Upper lobe of left lung (tissue), 6 donors: ENCODE data around the gene NEURL1B. TPM values are rescaled to one million over a fixed set of nuclear protein-coding genes. Genes with fewer than 3 reads are reported as not detected.

ENCODE experiments used
- ATAC-seq, 2 donors: fragments of 200-7000 bp; cut with Tn5 transposase; one replicate each; pipeline ENCODE4 v1.9.1; 2022; ENCODE audit warnings: mild to moderate bottlenecking in 2 of 2, moderate library complexity in 2 of 2; ENCODE audit not compliant: low FRiP score in 2 of 2
- DNase-seq, 2 donors: peaks; one replicate each; pipeline ENCODE4 v3.0.0-alpha.2; 2019 to 2020
- H3K27ac ChIP-seq, 4 donors: fragments of 200-600 bp; sonication (generic); one replicate each; pipeline ENCODE4 v1.5.1; 2016 to 2019
- H3K27me3 ChIP-seq, 4 donors: fragments of 200-600 bp; sonication (generic); one replicate each; pipeline ENCODE4 v1.5.1; 2017 to 2019
- H3K36me3 ChIP-seq, 4 donors: fragments of 200-600 bp; sonication (generic); one replicate each; pipeline ENCODE4 v1.5.1; 2016 to 2019
- H3K4me1 ChIP-seq, 4 donors: fragments of 200-600 bp; sonication (generic); one replicate each; pipeline ENCODE4 v1.5.1; 2018 to 2019
- H3K4me3 ChIP-seq, 4 donors: fragments of 200-600 bp; sonication (generic); one replicate each; pipeline ENCODE4 v1.5.1; 2017 to 2019; ENCODE audit warnings: mild to moderate bottlenecking in 2 of 4, moderate library complexity in 1 of 4
- H3K9me3 ChIP-seq, 4 donors: fragments of 200-600 bp; sonication (generic); one replicate each; pipeline ENCODE4 v1.5.1; 2018 to 2019
- EP300 ChIP-seq, 4 donors: sonication (generic); formaldehyde crosslinking; IDR thresholded peaks; one replicate each; pipeline ENCODE4 v1.5.1; 2017; ENCODE audit warnings: antibody characterized with exemption in 4 of 4, control low read depth in 2 of 4
- POLR2A ChIP-seq, 4 donors: fragments of 450-650 bp; IDR thresholded peaks; one replicate each; pipeline ENCODE4 v1.5.1; 2016 to 2017; ENCODE audit warnings: antibody characterized with exemption in 4 of 4, mild to moderate bottlenecking in 2 of 4
- POLR2AphosphoS5 ChIP-seq, 2 donors: sonication (generic); formaldehyde crosslinking; IDR thresholded peaks; one replicate each; pipeline ENCODE4 v1.5.1; 2017; ENCODE audit warnings: antibody characterized with exemption in 2 of 2
- WGBS, 2 donors: methylation state at CpG; one replicate each; pipeline ENCODE4 v1.1.5; 2017 to 2018; 5-methylcytosine and 5-hydroxymethylcytosine counted together
- total RNA-seq, 6 donors: library from RNA; depleted of rRNA in 4 of 6; stranded (reverse); fragments of >200 nt in 4 of 6; gene quantifications; one replicate each; pipeline versions ENCODE4 v1.1.0 to v1.2.1, GENCODE V29; 2016 to 2021
- TF ChIP-seq, protein P1 (sequence below), 6 experiments: fragments of 450-650 bp in 4 of 6; fragments of 200-600 bp in 2 of 6; sonication (generic) in 2 of 6; IDR thresholded peaks; one replicate each; pipeline ENCODE4 v1.5.1; 2016 to 2019; ENCODE audit warnings: antibody characterized with exemption in 6 of 6
- donor health status: DM: no; HTN: no; CAD: no; lungs with moderate emphysema.
- donor health status: DM: no; HTN: yes; CAD: no; lungs with severe emphysema.

Gene NEURL1B
- total RNA-seq, 6 donors from 2014 or later: 6.3 to 29.4 (median 15.1) TPM

DNA sequence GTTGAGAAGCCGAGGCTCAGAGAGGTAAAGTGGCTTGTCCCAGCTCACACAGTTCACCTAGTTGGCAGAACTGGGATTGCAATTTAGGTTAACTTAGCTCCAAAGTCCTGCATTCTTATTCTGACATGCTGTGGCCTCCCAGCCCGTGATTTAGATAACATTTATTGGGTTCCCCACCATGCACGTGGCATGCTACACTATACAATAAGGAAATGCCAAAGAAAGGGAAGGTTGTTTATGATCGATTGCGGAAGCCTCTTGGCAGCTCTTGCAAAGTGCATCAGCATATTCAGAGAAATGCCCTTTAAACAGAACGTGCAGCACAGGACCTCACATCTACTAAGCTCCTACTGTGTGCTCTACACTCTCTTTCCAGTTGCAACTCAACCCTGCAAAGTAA is 3.2 kb downstream of the NEURL1B start:
- H3K9me3 ChIP-seq: no peaks in the 10 kb centered on the region
- H3K4me1 ChIP-seq: peaks cover 37 to 63% (median 47%) of the 10 kb centered on the region in 4 donors
- ATAC-seq (no peak), DNase-seq (no peak)
- H3K36me3 ChIP-seq: no peaks in the 10 kb centered on the region
- WGBS, 2 donors: 38 to 51% methylated on average over 6 of the region's 6 CpGs
- peaks cover 0 to 8% (median 0%) of the 10 kb centered on the region in 4 donors for H3K27me3 ChIP-seq
- peak overlapping the region in 1 of 4 donors; percentile 1 for H3K4me3 ChIP-seq
- TF ChIP-seq POLR2AphosphoS5 (IDR thresholded peaks at IDR 0.05) (no peak), POLR2A (IDR thresholded peaks at IDR 0.05) (no peak), EP300 (IDR thresholded peaks at IDR 0.05) (no peak)
- TF ChIP-seq, protein P1, sequence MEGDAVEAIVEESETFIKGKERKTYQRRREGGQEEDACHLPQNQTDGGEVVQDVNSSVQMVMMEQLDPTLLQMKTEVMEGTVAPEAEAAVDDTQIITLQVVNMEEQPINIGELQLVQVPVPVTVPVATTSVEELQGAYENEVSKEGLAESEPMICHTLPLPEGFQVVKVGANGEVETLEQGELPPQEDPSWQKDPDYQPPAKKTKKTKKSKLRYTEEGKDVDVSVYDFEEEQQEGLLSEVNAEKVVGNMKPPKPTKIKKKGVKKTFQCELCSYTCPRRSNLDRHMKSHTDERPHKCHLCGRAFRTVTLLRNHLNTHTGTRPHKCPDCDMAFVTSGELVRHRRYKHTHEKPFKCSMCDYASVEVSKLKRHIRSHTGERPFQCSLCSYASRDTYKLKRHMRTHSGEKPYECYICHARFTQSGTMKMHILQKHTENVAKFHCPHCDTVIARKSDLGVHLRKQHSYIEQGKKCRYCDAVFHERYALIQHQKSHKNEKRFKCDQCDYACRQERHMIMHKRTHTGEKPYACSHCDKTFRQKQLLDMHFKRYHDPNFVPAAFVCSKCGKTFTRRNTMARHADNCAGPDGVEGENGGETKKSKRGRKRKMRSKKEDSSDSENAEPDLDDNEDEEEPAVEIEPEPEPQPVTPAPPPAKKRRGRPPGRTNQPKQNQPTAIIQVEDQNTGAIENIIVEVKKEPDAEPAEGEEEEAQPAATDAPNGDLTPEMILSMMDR (IDR thresholded peaks at IDR 0.05): no peak
- peak overlapping the region in 1 of 4 donors; percentile 88 for H3K27ac ChIP-seq

DNA sequence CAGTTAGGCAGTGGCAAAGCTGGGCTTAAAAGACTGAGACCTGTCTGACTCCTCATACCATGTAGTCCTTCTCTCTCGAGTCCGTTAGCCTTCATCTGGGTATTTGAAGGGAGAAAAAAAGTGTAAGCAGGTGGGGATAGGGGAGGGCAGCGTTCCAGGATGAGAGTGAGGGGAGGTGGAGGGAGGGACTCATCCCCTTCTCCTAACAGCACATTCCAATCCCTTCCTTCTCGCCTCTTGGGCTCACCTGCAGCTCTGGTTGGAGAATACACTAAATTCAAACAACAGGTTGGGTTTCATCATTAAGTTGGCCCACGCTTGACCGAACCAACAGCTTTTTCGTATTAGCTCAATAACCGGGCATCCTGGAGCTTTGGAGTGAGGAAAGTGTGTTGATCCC is 3.6 kb downstream of the NEURL1B start:
- WGBS, 2 donors: 78 to 87% methylated on average over 8 of the region's 8 CpGs
- Histone ChIP-seq H3K4me3 (no peak overlapping the region), H3K27me3 (peaks cover 0 to 8% (median 0%) of the 10 kb centered on the region in 4 donors), H3K36me3 (no peaks in the 10 kb centered on the region), H3K9me3 (no peaks in the 10 kb centered on the region), H3K27ac (peak overlapping the region in 2 of 4 donors; percentile 13 to 57), H3K4me1 (peaks cover 37 to 68% (median 50%) of the 10 kb centered on the region in 4 donors)
- ATAC-seq: no peak
- TF ChIP-seq POLR2AphosphoS5 (IDR thresholded peaks at IDR 0.05) (no peak), POLR2A (IDR thresholded peaks at IDR 0.05) (no peak), EP300 (IDR thresholded peaks at IDR 0.05) (no peak)
- TF ChIP-seq, protein P1 (IDR thresholded peaks at IDR 0.05): no peak
- no peak for DNase-seq

DNA sequence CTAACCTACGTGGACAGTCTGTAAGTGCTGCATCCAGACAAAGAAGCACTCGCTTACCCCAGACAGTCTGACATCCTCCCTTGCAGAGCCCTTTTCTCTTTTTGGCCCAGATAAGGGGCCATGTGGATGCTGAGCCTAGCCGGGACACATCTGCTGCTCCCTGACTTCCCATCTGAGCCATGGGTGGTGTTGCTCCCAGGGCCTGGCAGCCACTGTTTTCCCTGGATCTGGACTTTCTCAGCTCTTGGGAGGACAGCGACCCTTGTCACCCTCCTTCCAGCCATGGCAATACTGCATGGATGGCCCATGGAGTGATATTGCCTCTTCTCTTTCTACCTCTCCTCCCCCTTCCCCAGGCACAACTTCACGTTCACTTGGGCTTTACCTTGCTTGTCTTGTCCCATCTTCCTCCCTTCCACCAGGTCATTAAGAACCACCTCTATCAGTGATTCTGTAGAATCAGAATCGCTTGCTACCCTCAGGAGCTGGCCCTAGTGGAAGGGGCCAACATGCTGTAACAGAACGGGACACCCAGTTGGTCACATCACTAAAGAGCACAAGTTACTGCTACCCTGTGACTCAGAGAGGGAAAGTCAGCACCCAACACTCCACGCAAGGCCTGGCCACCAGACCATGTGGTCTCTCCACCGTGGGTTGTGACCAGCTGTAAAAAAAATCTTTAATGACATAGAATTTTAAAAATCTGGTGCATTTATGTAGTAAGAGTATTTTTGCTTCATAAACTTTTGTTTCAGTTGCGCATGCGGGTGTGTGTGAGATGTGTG is 4.4 kb downstream of the NEURL1B start:
- peak overlapping the region in 2 of 4 donors; percentile 13 to 57 for H3K27ac ChIP-seq
- DNase-seq: no peak
- peaks cover 35 to 70% (median 54%) of the 10 kb centered on the region in 4 donors for H3K4me1 ChIP-seq

DNA sequence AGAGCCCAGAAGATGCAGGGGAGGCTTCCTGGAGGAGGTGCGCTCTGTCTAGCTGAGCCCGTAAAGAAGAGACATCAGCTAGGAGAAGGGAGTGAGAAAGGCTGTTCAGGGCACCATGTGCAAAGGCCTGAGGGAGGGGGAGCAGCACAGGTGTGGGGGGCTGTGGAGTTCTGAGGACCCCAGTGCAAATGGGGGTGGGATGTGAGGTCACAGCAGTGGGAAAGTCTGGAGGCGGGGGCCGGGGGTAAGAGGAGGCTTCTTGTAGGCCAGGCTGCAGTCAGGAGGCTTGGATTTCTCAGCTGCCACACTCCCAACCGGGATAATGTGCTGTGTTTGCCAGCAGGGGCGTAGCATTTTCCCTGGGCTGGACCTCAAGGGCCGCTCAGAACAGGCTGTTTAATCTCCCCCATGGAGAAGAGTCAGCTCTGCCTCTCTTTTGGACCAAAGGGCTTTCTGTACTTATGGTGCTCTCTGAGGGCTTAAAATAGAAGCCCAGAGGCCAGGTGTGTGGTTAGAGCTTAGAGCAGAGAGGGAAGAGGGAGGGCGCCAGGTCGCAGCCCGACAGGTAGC is 5.7 kb downstream of the NEURL1B start:
- no peak for TF ChIP-seq POLR2AphosphoS5 (IDR thresholded peaks at IDR 0.05)
- no peak for TF ChIP-seq EP300 (IDR thresholded peaks at IDR 0.05)
- TF ChIP-seq, protein P1 (IDR thresholded peaks at IDR 0.05): peak in 2 of 6 experiments; percentile 15 to 42
- no peak for TF ChIP-seq POLR2A (IDR thresholded peaks at IDR 0.05)
- Histone ChIP-seq H3K36me3 (no peaks in the 10 kb centered on the region), H3K9me3 (no peaks in the 10 kb centered on the region), H3K4me1 (peaks cover 24 to 59% (median 48%) of the 10 kb centered on the region in 4 donors), H3K27me3 (no peaks in the 10 kb centered on the region), H3K4me3 (no peak overlapping the region), H3K27ac (peak overlapping the region in 2 of 4 donors; percentile 43 to 45)
- 78 to 82% methylated on average over 7 to 10 of the region's 10 CpGs for WGBS, 2 donors
- no peak for DNase-seq
- peak in 1 of 2 donors; percentile 33 for ATAC-seq

More for the DNA sequence above, 4.4 kb downstream of the NEURL1B start:
- WGBS, 2 donors: 87 to 90% methylated on average over 11 of the region's 11 CpGs
- Histone ChIP-seq H3K36me3 (no peaks in the 10 kb centered on the region), H3K27me3 (peaks cover 0 to 8% (median 0%) of the 10 kb centered on the region in 4 donors), H3K9me3 (no peaks in the 10 kb centered on the region), H3K4me3 (no peak overlapping the region)
- no peak for ATAC-seq
- TF ChIP-seq EP300 (IDR thresholded peaks at IDR 0.05) (no peak), POLR2A (IDR thresholded peaks at IDR 0.05) (no peak), POLR2AphosphoS5 (IDR thresholded peaks at IDR 0.05) (no peak)
- TF ChIP-seq, protein P1 (IDR thresholded peaks at IDR 0.05): no peak
